H1 (cell line): Measurements from ENCODE around the gene CAMK2G.

Source experiments
- EP300 ChIP-seq, 2 experiments: IDR thresholded peaks; 1 replicate in 1 of 2; 2 replicates in 1 of 2; pipeline ENCODE4 v1.6.1; 2011 to 2012; ENCODE audit warnings: low read depth in 2 of 2, low read length in 2 of 2, mild to moderate bottlenecking in 2 of 2, borderline replicate concordance in 1 of 2, inconsistent platforms in 1 of 2, moderate library complexity in 1 of 2
- JUND ChIP-seq: IDR thresholded peaks from 2 replicates; pipeline ENCODE4 v1.6.1; 2011; ENCODE audit warnings: mild to moderate bottlenecking, improper control_type of control experiment, low read length
- MAFK ChIP-seq: IDR thresholded peaks from 2 replicates; pipeline ENCODE4 v1.6.1; 2012; ENCODE audit warnings: low read depth, mild to moderate bottlenecking, improper control_type of control experiment, low read length
- PHF8 ChIP-seq: fragments of 200-600 bp; sonication (generic); conservative IDR thresholded peaks from 2 replicates; pipeline ENCODE4 v1.7.1; 2012; ENCODE audit warnings: low read depth, mild to moderate bottlenecking, inconsistent platforms, low read length, moderate library complexity
- POLR2A ChIP-seq, 2 experiments: IDR thresholded peaks; 1 replicate in 1 of 2; 2 replicates in 1 of 2; pipeline ENCODE4 v1.6.1; 2011; ENCODE audit warnings: low read depth in 2 of 2, low read length in 2 of 2, mild to moderate bottlenecking in 2 of 2; ENCODE audit errors: control extremely low read depth in 1 of 2
- POLR2AphosphoS5 ChIP-seq: IDR thresholded peaks from 2 replicates; pipeline ENCODE4 v1.6.1; 2011; ENCODE audit warnings: low read depth, low read length
- POU5F1 ChIP-seq: IDR thresholded peaks from 2 replicates; pipeline ENCODE4 v1.6.1; 2011; ENCODE audit warnings: low read depth, mild to moderate bottlenecking, low read length, moderate library complexity
- TF ChIP-seq, protein P1 (sequence below), 3 experiments: IDR thresholded peaks; 1 replicate in 2 of 3; 2 replicates in 1 of 3; pipeline versions ENCODE4 v1.5.1 to v1.6.1; 2011; ENCODE audit warnings: low read length in 3 of 3, mild to moderate bottlenecking in 3 of 3, inconsistent platforms in 2 of 3, low read depth in 1 of 3, moderate library complexity in 1 of 3; ENCODE audit not compliant: insufficient read depth in 1 of 3; ENCODE audit errors: control extremely low read depth in 1 of 3

DNA sequence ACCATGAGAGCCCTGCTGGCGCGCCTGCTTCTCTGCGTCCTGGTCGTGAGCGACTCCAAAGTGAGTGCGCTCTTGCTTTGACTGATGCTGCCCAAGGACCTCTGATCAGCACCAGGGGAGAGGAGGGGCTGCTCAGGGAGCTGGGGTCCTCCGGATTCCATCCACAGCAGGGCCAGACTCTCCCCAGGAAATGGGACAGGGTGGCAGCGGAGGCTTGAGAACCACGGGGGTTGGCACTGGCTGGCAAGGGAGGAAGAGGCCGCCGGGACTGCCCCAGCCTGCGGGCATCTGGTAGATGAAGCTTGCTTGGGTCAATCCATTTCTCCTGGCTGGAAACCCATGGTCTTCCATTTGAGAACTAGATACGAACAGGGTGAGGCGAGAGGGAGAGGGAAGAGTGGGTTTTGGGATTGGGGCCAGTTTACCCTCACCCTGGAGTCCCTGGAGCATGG, 37.2 kb upstream of the CAMK2G start:
- TF ChIP-seq, protein P1, sequence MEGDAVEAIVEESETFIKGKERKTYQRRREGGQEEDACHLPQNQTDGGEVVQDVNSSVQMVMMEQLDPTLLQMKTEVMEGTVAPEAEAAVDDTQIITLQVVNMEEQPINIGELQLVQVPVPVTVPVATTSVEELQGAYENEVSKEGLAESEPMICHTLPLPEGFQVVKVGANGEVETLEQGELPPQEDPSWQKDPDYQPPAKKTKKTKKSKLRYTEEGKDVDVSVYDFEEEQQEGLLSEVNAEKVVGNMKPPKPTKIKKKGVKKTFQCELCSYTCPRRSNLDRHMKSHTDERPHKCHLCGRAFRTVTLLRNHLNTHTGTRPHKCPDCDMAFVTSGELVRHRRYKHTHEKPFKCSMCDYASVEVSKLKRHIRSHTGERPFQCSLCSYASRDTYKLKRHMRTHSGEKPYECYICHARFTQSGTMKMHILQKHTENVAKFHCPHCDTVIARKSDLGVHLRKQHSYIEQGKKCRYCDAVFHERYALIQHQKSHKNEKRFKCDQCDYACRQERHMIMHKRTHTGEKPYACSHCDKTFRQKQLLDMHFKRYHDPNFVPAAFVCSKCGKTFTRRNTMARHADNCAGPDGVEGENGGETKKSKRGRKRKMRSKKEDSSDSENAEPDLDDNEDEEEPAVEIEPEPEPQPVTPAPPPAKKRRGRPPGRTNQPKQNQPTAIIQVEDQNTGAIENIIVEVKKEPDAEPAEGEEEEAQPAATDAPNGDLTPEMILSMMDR (IDR thresholded peaks at IDR 0.05; ENCODE audit: control extremely low read depth in 1 of 3, insufficient read depth in 1 of 3, low read depth in 1 of 3, low read length in 3 of 3), result no peak
- TF ChIP-seq MAFK, result no peak
- TF ChIP-seq EP300 (IDR thresholded peaks at IDR 0.05; ENCODE audit: borderline replicate concordance in 1 of 2, low read depth in 2 of 2, low read length in 2 of 2), result no peak
- no peak for TF ChIP-seq PHF8
- no peak for TF ChIP-seq POLR2A (IDR thresholded peaks at IDR 0.05; ENCODE audit: control extremely low read depth in 1 of 2, low read depth in 2 of 2, low read length in 2 of 2)
- TF ChIP-seq POU5F1, result no peak
- no peak for TF ChIP-seq JUND
- no peak for TF ChIP-seq POLR2AphosphoS5
